Measurements from ENCODE around the gene STRBP.
"Not testable (repeated sequence)": the region's sequence is repeated elsewhere in the genome, so short reads cannot be mapped to it uniquely, and the experiment has no call there.

Gene STRBP

GRCh38 chr9:123196124-123196523, 72.3 kb downstream of the STRBP start:
- TF ChIP-seq, protein P1, sequence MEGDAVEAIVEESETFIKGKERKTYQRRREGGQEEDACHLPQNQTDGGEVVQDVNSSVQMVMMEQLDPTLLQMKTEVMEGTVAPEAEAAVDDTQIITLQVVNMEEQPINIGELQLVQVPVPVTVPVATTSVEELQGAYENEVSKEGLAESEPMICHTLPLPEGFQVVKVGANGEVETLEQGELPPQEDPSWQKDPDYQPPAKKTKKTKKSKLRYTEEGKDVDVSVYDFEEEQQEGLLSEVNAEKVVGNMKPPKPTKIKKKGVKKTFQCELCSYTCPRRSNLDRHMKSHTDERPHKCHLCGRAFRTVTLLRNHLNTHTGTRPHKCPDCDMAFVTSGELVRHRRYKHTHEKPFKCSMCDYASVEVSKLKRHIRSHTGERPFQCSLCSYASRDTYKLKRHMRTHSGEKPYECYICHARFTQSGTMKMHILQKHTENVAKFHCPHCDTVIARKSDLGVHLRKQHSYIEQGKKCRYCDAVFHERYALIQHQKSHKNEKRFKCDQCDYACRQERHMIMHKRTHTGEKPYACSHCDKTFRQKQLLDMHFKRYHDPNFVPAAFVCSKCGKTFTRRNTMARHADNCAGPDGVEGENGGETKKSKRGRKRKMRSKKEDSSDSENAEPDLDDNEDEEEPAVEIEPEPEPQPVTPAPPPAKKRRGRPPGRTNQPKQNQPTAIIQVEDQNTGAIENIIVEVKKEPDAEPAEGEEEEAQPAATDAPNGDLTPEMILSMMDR (IDR thresholded peaks at IDR 0.05; ENCODE audit: extremely low read depth, missing control alignments) = no peak
- no peak for DNase-seq (ENCODE audit: low spot score)

- TF ChIP-seq, protein P1 (IDR thresholded peaks at IDR 0.05; ENCODE audit: extremely low read depth, missing control alignments) = no peak
- no peak for DNase-seq (ENCODE audit: low spot score)
Measured at GRCh38 chr9:123194023-123194422, 74.4 kb downstream of the STRBP start.

- DNase-seq (ENCODE audit: low spot score) = no peak
- TF ChIP-seq, protein P1 (IDR thresholded peaks at IDR 0.05; ENCODE audit: extremely low read depth, missing control alignments) = no peak
Measured at GRCh38 chr9:123191680-123192079, 76.7 kb downstream of the STRBP start.

- no peak for DNase-seq (ENCODE audit: low spot score)
- TF ChIP-seq, protein P1 (IDR thresholded peaks at IDR 0.05; ENCODE audit: extremely low read depth, missing control alignments) = no peak
Measured at GRCh38 chr9:123191260-123191659, 77.1 kb downstream of the STRBP start.

- DNase-seq (ENCODE audit: low spot score) = no peak
- TF ChIP-seq, protein P1 (IDR thresholded peaks at IDR 0.05; ENCODE audit: extremely low read depth, missing control alignments) = no peak
Measured at GRCh38 chr9:123187131-123187530, 81.3 kb downstream of the STRBP start.

GRCh38 chr9:123186029-123186428, 82.4 kb downstream of the STRBP start:
- not testable (repeated sequence) for DNase-seq (ENCODE audit: low spot score)

DNA sequence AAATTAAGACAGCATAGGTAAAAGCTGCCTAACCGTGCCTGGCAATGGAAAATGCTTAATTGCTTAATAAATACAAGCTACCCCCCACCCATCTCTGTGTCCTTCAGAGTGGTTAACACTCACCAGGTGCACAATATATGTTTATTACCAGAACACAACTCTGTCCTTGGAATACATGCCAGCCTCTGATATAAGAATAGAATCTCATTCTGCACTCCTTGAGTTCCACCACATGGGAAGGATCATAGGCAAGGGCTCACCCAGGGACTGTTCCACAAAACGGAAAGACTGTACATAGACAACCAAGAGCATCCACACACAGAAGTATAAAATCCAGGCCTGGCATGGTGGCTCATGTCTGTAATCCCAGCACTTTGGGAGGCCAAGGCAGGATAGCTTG, 91.4 kb downstream of the STRBP start:
- TF ChIP-seq, protein P1 (IDR thresholded peaks at IDR 0.05; ENCODE audit: extremely low read depth, missing control alignments) = no peak
- no peak for DNase-seq (ENCODE audit: low spot score)

GRCh38 chr9:123175854-123176629, 92.3 kb downstream of the STRBP start:
- TF ChIP-seq, protein P1 (IDR thresholded peaks at IDR 0.05; ENCODE audit: extremely low read depth, missing control alignments) = no peak
- DNase-seq (ENCODE audit: low spot score) = no peak

Measured in GM20000 (cell line).